GM18498 (cell line): ENCODE results near the gene OR14A16.

ENCODE experiments used
- ATAC-seq: cut with Tn5 transposase; IDR thresholded peaks from one replicate; pipeline ENCODE4 v1.9.1; 2021; ENCODE audit warnings: mild to moderate bottlenecking, moderate library complexity; ENCODE audit not compliant: unreplicated experiment

The OR14A16 gene, protein sequence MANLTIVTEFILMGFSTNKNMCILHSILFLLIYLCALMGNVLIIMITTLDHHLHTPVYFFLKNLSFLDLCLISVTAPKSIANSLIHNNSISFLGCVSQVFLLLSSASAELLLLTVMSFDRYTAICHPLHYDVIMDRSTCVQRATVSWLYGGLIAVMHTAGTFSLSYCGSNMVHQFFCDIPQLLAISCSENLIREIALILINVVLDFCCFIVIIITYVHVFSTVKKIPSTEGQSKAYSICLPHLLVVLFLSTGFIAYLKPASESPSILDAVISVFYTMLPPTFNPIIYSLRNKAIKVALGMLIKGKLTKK

DNA sequence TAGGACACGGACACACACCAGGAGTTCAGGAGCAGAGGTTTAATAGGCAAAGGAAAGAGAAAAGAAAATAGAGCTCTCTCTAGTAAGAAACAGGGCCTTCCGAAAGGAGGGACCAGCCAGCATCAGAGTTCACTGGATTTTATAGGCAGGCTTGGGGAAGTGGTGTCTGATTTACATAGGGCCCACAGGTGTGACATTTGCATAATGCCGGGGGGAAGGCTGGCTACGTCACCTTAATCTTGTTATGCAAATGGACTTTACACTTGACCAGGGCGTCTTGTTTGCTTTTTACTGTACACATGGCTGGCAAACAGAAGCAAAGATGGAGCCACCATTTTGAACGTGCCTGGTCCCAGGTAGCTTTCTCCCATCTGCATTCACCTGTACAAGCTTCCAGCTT lies at the start of gene OR14A16:
OR14A16 (minus strand) TSS at position 97 of the 400 bp plus-strand sequence. CDS start 8,390 bp downstream, outside the sequence.
- ATAC-seq: no peak

DNA sequence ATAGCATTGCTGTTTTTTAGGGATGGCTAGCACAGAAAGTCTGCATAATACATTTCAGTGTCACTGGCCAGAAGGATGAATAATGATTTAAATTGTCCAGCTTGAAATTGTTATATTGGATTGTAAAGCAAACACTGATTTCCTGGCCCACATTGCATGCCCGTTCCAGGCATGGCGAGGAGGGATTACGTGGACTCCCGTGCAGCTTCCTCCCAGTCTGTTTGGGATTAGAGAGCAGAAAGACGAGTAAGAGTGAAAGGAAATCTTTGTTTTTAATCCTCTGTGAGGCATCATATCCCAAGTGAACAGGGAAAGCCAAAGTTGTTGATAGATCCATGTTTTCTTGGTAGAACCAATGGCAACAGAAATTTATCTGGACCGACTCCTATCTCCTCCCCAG lies 41.5 kb upstream of the OR14A16 start:
- no peak for ATAC-seq

DNA sequence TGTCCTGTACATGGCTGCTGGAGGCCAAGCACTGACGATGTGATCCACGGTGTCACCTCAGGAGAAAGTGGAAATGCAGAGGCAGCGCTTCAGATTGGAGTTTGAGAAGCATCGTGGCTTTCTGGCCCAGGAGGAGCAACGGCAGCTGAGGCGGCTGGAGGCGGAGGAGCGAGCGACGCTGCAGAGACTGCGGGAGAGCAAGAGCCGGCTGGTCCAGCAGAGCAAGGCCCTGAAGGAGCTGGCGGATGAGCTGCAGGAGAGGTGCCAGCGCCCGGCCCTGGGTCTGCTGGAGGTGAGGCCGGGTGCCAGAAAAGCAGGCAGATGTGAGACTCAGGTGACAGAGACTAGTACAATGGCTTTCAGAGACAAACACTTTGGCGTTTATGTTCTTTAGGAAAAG lies 40.7 kb upstream of the OR14A16 start:
- no peak for ATAC-seq

DNA sequence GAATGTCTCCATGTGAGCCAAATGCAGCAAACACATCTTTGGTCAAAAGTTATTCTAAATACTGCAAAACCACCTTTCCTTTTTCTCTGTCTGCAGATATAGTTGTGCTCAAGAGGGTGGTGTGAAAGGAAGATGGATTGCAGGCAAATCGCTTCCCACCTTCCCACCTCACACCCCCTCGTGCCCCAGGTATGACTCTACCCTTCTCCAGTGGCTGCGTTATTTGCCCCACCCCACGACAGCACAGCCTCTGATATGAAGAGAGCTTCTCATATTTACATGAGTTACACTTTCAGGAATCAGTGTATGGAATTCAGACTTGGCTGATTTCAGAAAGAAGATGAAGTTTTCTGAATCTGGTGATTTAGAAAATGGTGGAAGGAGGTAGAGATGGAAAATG lies 38.8 kb upstream of the OR14A16 start:
- no peak for ATAC-seq

DNA sequence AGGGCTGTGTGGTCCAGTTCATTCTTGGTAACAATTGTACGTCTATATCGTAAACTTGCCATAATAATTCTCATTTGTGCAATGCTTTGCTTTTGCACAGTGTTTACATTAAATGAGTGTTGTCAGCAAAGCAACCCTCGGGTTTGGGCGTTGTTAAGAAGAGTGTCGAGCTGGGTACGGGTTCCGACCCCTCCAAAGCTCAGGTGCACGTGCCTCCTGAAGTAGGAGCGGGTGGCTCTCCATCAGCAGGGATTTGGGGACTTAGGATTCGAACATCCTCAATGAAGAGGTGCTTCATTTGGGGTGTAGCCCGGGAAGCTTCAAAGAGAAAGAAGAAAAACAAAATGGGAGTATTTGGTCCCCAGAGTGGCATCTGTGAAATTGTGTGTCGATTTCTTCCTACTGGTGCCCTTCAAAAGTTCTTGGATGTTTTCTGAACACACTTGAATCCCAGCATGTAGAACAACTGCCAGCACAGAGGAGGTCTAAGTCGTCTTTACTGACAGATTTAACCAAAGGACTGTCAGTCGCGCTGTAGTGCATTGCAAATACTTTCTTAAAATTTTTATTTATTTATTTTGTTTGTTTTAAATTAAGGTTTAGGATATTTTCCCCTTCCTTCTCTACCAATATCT lies 34.2 kb upstream of the OR14A16 start:
- ATAC-seq: no peak

DNA sequence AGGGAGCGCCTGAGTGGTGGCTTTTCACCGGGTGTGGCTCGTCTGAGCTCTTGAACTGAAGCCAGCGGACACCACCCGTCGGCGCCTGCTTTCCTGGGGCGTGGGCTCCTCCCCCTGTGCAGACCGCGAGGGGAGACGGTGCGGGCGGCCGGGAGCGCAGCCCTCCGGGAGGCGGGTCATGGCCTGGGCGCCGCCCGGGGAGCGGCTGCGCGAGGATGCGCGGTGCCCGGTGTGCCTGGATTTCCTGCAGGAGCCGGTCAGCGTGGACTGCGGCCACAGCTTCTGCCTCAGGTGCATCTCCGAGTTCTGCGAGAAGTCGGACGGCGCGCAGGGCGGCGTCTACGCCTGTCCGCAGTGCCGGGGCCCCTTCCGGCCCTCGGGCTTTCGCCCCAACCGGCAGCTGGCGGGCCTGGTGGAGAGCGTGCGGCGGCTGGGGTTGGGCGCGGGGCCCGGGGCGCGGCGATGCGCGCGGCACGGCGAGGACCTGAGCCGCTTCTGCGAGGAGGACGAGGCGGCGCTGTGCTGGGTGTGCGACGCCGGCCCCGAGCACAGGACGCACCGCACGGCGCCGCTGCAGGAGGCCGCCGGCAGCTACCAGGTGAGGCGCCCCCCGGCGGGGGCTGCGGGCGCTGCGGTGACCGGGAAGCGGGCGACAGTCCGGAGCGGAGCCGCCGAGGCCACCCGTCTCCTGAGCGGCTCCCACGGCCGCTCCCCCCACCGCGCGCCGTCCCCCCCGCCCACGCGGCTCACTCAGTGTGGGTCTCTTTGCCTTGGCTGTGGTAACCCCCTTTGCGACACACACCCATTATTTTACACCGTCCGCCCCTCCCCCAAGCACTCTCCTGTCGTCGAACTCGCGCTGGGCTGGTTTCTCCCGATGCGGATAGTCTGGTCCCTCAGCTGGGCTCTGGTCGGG lies 33.4 kb upstream of the OR14A16 start, which contains the start of gene TRIM58:
TRIM58 (plus strand) TSS at position 119 of the 916 bp plus-strand sequence; CDS start at position 179, 60 bp downstream.
- peak; percentile 43 for ATAC-seq

DNA sequence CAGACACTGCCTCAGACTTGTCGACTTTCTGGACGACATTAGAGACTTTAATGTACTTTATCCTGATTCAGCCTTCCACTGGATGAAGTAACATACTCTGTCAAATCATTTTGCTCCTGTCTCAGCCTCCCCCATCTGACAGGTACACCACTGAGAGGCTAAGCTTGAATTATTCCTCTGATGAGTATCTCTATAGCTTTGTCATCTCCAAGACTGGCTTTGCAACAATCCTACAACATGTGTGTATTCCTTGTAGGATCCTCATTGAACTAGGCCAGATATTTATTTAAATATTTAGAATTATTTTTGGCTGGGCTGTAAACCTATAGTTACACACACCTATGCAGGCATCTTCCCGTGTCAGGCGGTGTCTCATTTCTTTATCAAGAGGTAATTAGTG lies 32.0 kb upstream of the OR14A16 start:
- ATAC-seq: no peak

DNA sequence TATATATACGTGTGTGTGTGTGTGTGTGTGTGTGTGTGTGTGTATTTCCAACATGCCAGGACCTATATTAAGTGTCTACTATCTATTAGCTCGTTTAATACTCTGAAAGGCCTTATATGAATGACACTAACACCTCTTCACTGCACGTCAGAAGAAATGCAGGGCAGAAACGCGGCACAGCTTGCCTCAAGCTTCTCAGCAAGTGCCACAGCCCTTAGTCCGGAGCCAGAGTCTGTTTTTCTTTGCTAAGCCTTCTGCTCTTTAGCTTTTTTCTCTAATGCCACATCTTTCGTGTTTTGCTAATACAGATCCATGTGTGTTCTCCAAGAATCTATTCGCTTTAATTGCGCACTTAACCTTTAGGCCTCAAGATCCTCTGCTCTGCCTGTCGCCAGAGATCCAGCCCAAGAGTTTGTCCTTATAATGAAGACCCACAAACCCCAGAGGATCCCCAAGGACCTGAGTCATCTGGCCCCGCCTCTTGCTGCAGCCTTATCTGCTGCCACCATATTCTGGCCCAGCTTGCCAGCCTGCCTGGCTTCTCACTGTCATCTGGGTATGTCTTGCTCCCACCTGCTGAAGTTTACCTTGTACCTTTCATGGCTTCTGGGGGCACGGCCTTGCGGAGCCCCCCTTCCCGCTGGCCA lies 31.1 kb upstream of the OR14A16 start:
- ATAC-seq: no peak

DNA sequence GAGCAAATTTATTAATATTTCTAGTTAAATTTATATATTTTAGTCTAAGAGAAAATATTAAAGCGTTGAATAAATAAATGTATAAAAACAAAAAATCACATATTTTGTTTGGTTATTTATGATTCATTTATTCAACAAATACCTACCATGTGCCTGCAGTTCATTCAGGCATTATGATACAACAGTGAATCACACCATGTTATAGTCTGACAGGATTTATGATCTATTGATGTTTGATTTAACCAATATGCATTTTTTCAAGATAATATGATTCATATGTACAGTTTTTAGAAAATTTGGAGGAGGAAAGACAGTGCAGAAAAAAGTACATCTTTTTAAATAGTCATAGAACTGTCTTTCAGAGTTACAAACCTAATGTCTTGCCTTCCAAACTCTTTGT lies 25.7 kb upstream of the OR14A16 start:
- no peak for ATAC-seq

DNA sequence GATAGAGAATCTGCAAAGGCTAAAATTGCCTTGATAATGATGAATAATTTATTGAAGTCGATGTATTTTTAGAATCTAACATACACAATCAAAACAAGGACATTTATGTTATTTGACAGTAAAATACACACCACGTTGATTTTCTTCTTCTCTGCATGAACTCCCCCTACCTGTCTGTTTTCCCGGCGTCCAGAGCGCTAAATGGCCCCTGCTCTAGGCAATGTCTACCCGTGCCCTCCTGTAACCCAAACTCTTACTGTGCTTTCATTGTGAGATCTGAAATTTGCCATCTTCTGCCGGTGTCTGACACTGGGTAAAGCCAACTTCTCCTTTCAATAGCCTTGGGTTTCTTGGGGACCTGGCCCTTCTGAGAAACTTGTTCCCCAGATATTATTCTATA lies 24.4 kb upstream of the OR14A16 start:
- ATAC-seq: no peak

DNA sequence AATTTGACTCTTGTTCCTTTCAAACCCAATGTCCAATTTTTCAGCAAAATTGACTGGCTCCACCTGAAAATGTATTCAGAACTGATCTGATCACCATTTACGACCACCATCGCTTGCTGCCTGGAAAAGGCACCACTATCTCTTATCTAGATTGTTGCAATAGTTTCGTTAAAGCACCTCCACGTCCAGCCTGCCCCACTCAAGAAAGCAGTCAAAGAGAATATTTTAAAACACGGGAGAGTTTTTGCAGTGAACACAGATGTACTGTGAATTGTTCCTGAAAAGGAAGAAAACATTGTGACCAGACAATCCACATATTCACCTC lies 21.7 kb upstream of the OR14A16 start:
- ATAC-seq: no peak

DNA sequence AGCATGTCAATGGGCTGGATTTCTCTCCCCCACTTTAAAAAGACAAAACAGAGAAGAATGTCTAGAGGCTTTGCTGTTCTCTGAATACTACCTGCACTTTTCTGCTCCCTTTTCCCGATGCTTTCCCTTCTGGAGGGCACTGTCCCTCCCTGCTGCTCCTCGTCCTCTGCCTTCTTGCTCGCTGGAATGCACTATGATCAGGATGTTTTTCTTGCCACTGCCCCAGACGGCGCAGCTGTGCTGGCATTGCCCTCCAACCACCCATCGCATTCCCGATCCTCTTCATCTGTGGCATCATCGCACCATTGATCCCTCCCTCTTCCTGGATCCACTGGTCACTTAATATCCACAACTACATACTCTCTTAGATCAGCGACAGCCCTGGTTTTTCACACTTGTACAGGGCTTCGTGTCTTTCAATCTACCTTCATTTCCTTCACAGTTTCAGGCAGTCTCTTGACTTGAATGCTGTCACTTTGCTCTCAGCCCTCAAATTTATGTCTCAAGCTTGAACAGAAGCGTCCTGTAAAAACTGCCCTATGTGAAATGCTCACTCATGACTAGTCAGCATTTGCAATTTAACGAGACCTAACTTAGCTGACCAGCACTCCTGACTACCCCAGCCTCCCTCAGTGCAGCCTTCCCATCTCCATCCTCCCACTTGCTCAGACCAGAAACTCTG lies 21.2 kb upstream of the OR14A16 start:
- ATAC-seq: no peak

DNA sequence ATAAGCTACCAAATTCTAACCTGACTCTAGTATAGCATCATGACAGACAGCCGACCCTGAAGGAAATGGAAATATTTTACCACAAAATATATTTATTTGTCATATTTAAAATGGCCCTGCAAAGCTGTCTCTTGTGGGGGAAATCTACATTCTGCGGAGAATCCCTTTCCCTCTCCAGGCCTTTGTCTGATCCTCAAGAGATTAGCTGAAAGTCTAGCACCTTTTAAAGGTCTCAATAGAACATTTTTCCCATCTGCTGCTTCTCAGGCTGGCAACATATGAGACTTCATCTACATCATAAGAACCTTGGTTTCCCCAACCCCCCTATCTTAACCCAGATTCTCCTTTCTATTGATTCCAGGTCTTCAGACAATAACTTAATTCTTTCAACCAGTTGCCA lies 19.5 kb upstream of the OR14A16 start:
- ATAC-seq: no peak

DNA sequence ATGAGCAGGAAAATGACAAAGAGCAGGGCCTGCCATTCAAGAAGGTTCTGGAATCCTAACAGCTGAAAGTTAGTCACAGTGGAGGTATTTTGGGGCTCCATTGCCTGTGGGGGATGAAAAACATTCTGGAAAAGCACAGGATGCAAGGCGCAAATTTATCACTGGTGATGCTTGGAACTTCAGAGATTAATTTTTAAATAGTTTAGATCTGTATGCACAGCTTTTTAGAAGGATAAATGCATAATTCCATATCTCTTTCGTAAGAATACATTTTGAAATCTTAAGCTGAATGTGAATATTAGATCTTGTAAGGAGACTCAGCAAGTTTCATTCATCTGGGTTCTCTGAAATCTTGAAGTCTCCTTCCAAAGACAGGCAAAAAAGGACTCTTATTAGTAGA lies 17.9 kb upstream of the OR14A16 start, which contains the start of gene OR11L1:
OR11L1 (minus strand) TSS at position 101 of the 400 bp plus-strand sequence; CDS start at position 101, 0 bp downstream.
- ATAC-seq: no peak

DNA sequence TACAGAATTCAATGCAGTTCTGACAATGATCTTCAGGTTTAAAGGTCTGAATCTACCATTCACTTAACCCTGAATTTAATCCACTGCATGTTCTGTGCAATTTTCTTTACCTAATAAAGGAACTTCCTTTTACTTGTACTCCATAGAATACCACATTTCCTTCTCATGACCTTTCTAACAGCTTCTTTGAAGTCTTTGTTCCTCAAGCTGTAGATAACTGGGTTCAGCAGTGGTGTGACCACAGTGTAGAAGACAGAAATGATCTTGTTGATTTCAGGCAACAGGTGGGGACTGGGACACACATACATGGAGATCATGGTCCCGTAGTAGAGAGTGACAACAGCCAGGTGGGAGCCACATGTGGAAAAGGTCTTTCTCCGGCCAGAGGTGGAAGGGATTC lies 16.9 kb upstream of the OR14A16 start:
- no peak for ATAC-seq

DNA sequence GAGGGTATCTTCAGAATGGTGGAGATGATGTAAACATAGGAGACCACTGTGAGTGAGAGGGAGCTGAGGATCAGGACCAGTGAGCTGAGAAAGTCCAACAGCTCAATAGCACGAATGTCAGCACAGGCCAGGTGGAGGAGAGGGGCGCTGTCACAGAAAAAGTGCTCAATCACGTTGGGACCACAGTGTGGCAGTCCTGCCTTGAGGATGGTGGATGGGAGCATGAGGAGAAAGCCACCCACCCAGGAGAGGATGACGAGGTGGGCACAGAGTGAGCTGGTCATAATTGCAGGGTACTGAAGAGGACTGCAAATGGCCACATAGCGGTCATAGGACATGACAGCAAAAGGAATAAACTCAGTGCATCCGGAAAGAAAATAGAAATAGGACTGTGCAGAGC lies 9.7 kb upstream of the OR14A16 start:
- no peak for ATAC-seq

DNA sequence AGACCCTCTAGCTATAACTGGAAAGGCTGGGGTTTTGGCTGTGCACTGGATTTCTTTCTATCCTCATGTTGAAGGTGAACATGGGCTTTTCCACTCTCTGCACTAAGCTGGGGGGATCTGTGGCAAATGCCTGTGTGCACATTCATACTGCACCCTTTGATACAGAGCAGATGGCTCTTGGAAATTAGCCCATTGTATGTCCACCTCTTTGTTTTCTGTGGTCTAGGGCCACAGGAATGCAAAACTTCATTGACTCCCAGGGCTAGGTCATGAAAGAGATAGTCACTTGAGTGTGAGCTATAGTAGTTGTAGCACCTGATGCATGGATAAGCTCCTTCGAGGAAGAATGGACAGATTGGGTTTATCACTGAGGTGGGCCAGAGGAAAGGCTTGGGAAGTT lies 5.7 kb upstream of the OR14A16 start:
- no peak for ATAC-seq

DNA sequence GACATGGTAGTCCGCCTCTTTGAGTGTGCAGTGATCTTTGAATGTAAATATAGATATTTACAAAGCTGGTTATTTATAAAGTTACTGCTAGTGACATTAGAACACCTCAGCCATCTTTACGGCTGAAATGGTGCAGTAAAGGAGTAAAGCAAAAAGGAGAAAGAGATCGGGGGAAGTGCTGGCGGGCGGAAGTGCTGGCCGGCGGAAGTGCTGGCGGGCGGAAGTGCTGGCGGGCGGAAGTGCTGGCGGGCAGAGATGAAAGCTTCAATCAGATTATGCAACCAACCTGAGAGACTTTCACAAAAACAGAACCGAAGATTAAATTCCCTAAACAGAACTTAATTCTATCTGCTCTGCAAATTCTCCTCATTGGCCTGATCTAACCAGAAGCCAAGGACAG lies 1.4 kb upstream of the OR14A16 start:
- no peak for ATAC-seq

DNA sequence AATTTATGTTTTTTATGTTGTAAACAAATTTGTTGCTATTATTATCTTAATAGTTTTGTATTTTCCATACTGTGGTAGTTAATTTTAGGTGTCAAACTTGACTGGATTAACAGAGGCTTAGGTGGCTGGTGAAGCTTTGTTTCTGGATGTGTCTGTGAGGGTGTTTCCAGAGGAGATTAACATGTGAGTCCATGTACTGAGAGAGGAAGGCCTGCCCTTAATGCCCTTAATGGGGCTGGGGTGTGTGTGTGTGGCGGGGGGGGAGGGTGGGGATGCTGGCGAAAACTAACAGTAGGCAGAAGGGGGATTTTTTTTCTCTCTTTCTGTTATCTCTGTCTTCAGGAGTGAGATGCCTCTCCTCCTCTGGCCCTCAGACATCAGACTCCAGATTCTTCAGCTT lies 1.9 kb downstream of the OR14A16 start:
- no peak for ATAC-seq

DNA sequence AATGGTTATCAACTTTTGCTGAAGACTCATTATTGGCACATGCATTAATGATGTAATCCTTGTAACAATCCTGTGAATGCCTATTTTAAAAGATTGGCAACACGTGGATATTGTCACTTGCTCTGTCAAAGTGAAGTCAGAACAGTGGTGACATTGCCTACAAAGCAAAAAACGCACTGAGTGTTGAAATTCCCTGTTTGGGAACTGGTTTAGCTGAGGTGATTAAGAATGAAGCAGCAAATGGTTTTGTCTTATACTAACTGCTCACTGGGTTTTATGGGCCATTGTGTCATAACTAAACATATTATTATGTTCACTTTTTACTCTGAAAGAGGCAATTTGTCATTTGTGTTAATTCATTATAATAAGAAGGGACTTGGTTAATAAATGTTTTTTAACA lies 11.3 kb downstream of the OR14A16 start:
- ATAC-seq: no peak

DNA sequence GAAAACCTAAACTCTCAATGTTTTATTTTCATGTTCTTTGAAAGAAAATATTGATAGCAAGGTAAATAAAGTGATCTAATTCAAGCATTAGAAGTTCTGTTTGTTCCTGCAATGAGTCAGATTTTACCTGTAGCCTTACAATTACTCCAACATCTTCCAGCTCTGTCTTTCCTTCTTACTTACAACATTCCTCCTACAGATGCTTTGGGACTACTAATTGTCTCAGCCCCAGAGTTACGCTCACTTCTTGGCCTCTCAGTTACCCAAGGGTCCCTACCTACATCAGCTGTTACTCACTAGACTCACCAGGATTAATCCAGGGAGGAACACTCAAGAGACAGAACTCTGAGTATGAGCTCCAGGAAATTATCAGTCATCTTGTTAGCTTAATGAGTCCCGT lies 26.4 kb downstream of the OR14A16 start:
- no peak for ATAC-seq
